Liver (tissue), 9 donors: Measurements from ENCODE around the gene ACSL3. TPM values are rescaled to one million over a fixed set of nuclear protein-coding genes. Genes with fewer than 3 reads are reported as not detected.

ENCODE experiments used
- DNase-seq: peaks from one replicate; pipeline ENCODE4 v3.0.0-alpha.2; 2017; ENCODE audit warnings: low spot score
- H3K27ac ChIP-seq, 2 donors: one replicate each; pipeline ENCODE4 v1.7.0; 2013; ENCODE audit warnings: inconsistent platforms in 2 of 2, low read length in 2 of 2, control low read depth in 1 of 2, low read depth in 1 of 2, mild to moderate bottlenecking in 1 of 2
- H3K27me3 ChIP-seq, 4 donors: one replicate each; pipeline versions ENCODE4 v1.6.1 to v1.7.0; 2013; ENCODE audit warnings: low read length in 3 of 4, inconsistent platforms in 1 of 4, mild to moderate bottlenecking in 1 of 4, moderate library complexity in 1 of 4; ENCODE audit not compliant: control insufficient read depth in 4 of 4, insufficient read depth in 4 of 4
- H3K36me3 ChIP-seq, 4 donors: one replicate each; pipeline versions ENCODE4 v1.6.1 to v1.7.0; 2013; ENCODE audit warnings: low read length in 3 of 4, mild to moderate bottlenecking in 3 of 4, low read depth in 1 of 4, moderate library complexity in 1 of 4; ENCODE audit not compliant: control insufficient read depth in 4 of 4, insufficient read depth in 3 of 4
- H3K4me1 ChIP-seq, 4 donors: one replicate each; pipeline versions ENCODE4 v1.6.1 to v1.7.0; 2013; ENCODE audit warnings: low read length in 3 of 4, mild to moderate bottlenecking in 3 of 4, moderate library complexity in 1 of 4; ENCODE audit not compliant: control insufficient read depth in 4 of 4, insufficient read depth in 4 of 4
- H3K4me3 ChIP-seq, 3 donors: one replicate each; pipeline versions ENCODE4 v1.6.1 to v1.7.0; 2013; ENCODE audit warnings: low read length in 3 of 3, control low read depth in 1 of 3, low read depth in 1 of 3, mild to moderate bottlenecking in 1 of 3
- H3K9ac ChIP-seq, 2 donors: one replicate each; pipeline ENCODE4 v1.7.0; 2013; ENCODE audit warnings: low read length in 2 of 2, mild to moderate bottlenecking in 2 of 2, moderate library complexity in 2 of 2, control low read depth in 1 of 2, low read depth in 1 of 2
- H3K9me3 ChIP-seq, 4 donors: one replicate each; pipeline versions ENCODE4 v1.6.1 to v1.7.0; 2013; ENCODE audit warnings: low read length in 3 of 4; ENCODE audit not compliant: control insufficient read depth in 4 of 4
- FOXA1 ChIP-seq: IDR thresholded peaks from 2 replicates; pipeline ENCODE4 v1.6.1; 2016; ENCODE audit warnings: antibody characterized with exemption
- HNF4G ChIP-seq: IDR thresholded peaks from 2 replicates; pipeline ENCODE4 v1.6.1; 2016; ENCODE audit warnings: antibody characterized with exemption
- RXRA ChIP-seq, 2 donors: IDR thresholded peaks; 2 replicates each; pipeline ENCODE4 v1.6.1; 2017 to 2018; ENCODE audit warnings: antibody characterized with exemption in 2 of 2, mild to moderate bottlenecking in 1 of 2
- WGBS: extraction: QIAGEN DNeasy Blood & Tissue Kit; methylation state at CpG from one replicate; pipeline ENCODE4 v1.1.7; 2013; 5-methylcytosine and 5-hydroxymethylcytosine counted together
- polyA plus RNA-seq, 2 donors: library from polyadenylated mRNA; stranded (reverse) in 1 of 2; unstranded in 1 of 2; fragments of 200-250 nt in 1 of 2; fragments of >200 nt in 1 of 2; fragmentation: Nextera tagmentation in 1 of 2; extraction: Ambion mirVana in 1 of 2; gene quantifications; one replicate each; pipeline versions ENCODE4 v1.2.1 to v1.2.3, GENCODE V29; 2013 to 2015
- total RNA-seq, 2 donors: library from RNA; depleted of rRNA; stranded (reverse); fragments of >200 nt; gene quantifications; one replicate each; pipeline ENCODE4 v1.2.3, GENCODE V29; 2014
- TF ChIP-seq, protein P1 (sequence below): fragments of 150-350 bp; IDR thresholded peaks from 2 replicates; pipeline ENCODE4 v1.5.1; 2017; ENCODE audit warnings: improper control_type of control experiment, low read depth, low read length; ENCODE audit not compliant: missing input control
- TF ChIP-seq, protein P2 (sequence below): IDR thresholded peaks from 2 replicates; pipeline ENCODE4 v1.6.1; 2016; ENCODE audit warnings: antibody characterized with exemption, mild to moderate bottlenecking
- TF ChIP-seq, protein P3 (sequence below): IDR thresholded peaks from 2 replicates; pipeline ENCODE4 v1.6.1; 2016; ENCODE audit warnings: antibody characterized with exemption
- TF ChIP-seq, protein P4 (sequence below): IDR thresholded peaks from 2 replicates; pipeline ENCODE4 v1.6.1; 2016; ENCODE audit warnings: antibody characterized with exemption
- TF ChIP-seq, protein P5 (sequence below): IDR thresholded peaks from 2 replicates; pipeline ENCODE4 v1.6.1; 2016; ENCODE audit warnings: antibody characterized with exemption
- donor health status: healthy.
- donor health status: healthy.
- donor health status: healthy.
- donor health status: healthy.
- donor health status: healthy.

ACSL3 gene
- total and polyA plus RNA-seq, 4 donors = 22.2 to 66.6 (median 43.3) TPM

DNA sequence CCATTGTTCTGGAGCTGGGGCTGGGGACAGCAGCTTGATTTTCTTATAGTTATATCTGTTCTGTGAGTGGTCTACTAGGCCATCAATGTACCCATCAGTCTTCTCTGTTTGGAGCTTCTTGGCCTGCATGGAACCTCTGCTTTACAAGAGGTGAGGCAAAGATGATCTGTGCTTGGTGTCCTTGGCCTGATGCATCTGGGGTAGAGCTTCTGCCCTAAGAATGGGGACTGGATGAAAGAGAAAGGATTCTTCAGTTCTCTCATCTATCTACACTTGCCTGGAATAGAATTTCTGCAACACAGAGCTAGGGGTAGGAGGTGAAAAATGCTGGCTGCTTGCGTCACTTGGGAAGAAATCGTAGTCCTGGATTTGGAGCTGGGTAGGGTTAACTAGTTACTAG lies 46.2 kb downstream of the ACSL3 start (continued):
- TF ChIP-seq, protein P1, sequence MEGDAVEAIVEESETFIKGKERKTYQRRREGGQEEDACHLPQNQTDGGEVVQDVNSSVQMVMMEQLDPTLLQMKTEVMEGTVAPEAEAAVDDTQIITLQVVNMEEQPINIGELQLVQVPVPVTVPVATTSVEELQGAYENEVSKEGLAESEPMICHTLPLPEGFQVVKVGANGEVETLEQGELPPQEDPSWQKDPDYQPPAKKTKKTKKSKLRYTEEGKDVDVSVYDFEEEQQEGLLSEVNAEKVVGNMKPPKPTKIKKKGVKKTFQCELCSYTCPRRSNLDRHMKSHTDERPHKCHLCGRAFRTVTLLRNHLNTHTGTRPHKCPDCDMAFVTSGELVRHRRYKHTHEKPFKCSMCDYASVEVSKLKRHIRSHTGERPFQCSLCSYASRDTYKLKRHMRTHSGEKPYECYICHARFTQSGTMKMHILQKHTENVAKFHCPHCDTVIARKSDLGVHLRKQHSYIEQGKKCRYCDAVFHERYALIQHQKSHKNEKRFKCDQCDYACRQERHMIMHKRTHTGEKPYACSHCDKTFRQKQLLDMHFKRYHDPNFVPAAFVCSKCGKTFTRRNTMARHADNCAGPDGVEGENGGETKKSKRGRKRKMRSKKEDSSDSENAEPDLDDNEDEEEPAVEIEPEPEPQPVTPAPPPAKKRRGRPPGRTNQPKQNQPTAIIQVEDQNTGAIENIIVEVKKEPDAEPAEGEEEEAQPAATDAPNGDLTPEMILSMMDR = no peak

DNA sequence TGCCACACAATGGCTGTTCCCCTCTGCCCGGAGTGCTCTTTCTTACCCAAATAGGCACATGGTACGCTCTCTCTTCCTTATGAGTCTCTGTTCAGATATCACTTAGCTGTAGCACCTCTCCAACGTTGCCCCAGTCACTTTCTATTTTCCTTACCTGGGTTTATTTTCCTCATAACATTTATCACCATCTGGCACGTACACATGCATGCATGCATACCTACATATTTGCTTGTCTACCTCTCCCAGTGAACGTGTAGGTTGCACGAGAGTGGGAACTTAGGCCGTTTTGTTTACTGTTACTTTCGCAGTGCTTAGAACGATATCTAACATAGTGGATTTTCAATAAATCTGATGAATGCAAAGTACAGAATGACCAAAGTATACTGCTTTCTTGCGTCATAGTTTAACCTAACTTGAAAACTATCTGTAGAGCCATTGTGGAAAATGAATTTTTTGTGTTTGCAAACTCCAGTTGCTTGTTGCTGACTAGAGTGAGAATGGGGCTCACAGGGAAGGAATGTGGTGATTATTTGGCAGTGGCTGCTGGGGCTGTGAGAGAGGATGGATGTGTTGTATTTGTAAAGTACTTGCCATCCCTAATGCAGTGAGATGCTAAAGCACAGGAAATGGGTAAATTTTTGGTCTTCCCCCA lies 47.1 kb downstream of the ACSL3 start:
- Histone ChIP-seq H3K36me3 (peaks cover 3 to 17% (median 8%) of the 10 kb centered on the region in 4 donors), H3K27me3 (no peaks in the 10 kb centered on the region), H3K27ac (no peak overlapping the region), H3K4me3 (no peak overlapping the region), H3K9me3 (no peaks in the 10 kb centered on the region), H3K9ac (no peak overlapping the region), H3K4me1 (peaks cover 0 to 14% (median 6%) of the 10 kb centered on the region in 4 donors)
- DNase-seq = no peak
- TF ChIP-seq RXRA (IDR thresholded peaks at IDR 0.05) = no peak
- WGBS = 90% methylated on average over 10 of the region's 10 CpGs

DNA sequence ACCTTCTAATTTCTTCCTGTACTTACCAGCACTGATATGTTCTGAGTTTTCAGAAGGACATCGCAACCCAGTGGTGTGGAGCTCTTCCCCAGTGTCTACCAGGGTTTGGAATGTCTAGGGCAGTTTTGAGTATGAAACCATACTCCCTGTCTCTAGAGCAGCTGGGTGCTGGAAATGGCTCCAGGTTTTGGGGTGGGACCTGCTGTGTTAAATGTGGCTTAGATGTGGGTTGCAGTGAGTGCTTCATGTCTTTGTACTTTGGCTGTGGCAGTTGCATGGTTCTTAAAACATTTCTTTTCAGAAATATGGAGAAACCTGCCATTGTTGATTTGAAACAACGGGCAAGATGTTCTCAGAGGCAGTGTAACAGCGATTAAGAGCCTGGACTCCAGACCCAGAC lies 48.5 kb downstream of the ACSL3 start:
- no peak overlapping the region for H3K27ac ChIP-seq
- 95% methylated on average over 3 of the region's 3 CpGs for WGBS

More for the DNA sequence above, 48.5 kb downstream of the ACSL3 start:
- no peak overlapping the region for H3K4me3 ChIP-seq
- TF ChIP-seq, protein P2, sequence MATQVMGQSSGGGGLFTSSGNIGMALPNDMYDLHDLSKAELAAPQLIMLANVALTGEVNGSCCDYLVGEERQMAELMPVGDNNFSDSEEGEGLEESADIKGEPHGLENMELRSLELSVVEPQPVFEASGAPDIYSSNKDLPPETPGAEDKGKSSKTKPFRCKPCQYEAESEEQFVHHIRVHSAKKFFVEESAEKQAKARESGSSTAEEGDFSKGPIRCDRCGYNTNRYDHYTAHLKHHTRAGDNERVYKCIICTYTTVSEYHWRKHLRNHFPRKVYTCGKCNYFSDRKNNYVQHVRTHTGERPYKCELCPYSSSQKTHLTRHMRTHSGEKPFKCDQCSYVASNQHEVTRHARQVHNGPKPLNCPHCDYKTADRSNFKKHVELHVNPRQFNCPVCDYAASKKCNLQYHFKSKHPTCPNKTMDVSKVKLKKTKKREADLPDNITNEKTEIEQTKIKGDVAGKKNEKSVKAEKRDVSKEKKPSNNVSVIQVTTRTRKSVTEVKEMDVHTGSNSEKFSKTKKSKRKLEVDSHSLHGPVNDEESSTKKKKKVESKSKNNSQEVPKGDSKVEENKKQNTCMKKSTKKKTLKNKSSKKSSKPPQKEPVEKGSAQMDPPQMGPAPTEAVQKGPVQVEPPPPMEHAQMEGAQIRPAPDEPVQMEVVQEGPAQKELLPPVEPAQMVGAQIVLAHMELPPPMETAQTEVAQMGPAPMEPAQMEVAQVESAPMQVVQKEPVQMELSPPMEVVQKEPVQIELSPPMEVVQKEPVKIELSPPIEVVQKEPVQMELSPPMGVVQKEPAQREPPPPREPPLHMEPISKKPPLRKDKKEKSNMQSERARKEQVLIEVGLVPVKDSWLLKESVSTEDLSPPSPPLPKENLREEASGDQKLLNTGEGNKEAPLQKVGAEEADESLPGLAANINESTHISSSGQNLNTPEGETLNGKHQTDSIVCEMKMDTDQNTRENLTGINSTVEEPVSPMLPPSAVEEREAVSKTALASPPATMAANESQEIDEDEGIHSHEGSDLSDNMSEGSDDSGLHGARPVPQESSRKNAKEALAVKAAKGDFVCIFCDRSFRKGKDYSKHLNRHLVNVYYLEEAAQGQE = no peak
- TF ChIP-seq, protein P3, sequence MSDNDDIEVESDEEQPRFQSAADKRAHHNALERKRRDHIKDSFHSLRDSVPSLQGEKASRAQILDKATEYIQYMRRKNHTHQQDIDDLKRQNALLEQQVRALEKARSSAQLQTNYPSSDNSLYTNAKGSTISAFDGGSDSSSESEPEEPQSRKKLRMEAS = no peak
- TF ChIP-seq FOXA1 (no peak), HNF4G (no peak)
- TF ChIP-seq, protein P4, sequence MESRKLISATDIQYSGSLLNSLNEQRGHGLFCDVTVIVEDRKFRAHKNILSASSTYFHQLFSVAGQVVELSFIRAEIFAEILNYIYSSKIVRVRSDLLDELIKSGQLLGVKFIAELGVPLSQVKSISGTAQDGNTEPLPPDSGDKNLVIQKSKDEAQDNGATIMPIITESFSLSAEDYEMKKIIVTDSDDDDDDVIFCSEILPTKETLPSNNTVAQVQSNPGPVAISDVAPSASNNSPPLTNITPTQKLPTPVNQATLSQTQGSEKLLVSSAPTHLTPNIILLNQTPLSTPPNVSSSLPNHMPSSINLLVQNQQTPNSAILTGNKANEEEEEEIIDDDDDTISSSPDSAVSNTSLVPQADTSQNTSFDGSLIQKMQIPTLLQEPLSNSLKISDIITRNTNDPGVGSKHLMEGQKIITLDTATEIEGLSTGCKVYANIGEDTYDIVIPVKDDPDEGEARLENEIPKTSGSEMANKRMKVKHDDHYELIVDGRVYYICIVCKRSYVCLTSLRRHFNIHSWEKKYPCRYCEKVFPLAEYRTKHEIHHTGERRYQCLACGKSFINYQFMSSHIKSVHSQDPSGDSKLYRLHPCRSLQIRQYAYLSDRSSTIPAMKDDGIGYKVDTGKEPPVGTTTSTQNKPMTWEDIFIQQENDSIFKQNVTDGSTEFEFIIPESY = no peak
- TF ChIP-seq, protein P5, sequence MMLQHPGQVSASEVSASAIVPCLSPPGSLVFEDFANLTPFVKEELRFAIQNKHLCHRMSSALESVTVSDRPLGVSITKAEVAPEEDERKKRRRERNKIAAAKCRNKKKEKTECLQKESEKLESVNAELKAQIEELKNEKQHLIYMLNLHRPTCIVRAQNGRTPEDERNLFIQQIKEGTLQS = no peak
- H3K4me1 ChIP-seq = peaks cover 0 to 8% (median 2%) of the 10 kb centered on the region in 4 donors
- no peaks in the 10 kb centered on the region for H3K27me3 ChIP-seq
- DNase-seq = no peak
- H3K9ac ChIP-seq = no peak overlapping the region
- H3K36me3 ChIP-seq = peaks cover 3 to 17% (median 8%) of the 10 kb centered on the region in 4 donors
- H3K9me3 ChIP-seq = no peaks in the 10 kb centered on the region
